KOPT-K1 (cell line): ENCODE measurements around the gene WNT8A.

Experiments
- H3K27ac ChIP-seq: fragments of 200-600 bp; sonication (generic); 2 replicates; pipeline ENCODE4 v1.5.1; 2016; ENCODE audit warnings: antibody characterized with exemption, mild to moderate bottlenecking, low read depth, low read length; ENCODE audit not compliant: poor library complexity, severe bottlenecking
- H3K36me3 ChIP-seq: fragments of 200-600 bp; sonication (generic); 2 replicates; pipeline ENCODE4 v1.5.1; 2017; ENCODE audit warnings: antibody characterized with exemption, mild to moderate bottlenecking, low read length, moderate library complexity; ENCODE audit not compliant: insufficient read depth
- H3K9me3 ChIP-seq: fragments of 200-600 bp; sonication (generic); 2 replicates; pipeline ENCODE4 v1.5.1; 2017; ENCODE audit warnings: antibody characterized with exemption, low read length, mild to moderate bottlenecking; ENCODE audit not compliant: insufficient read depth, poor library complexity, severe bottlenecking

The WNT8A gene

GRCh38 chr5:138105709-138106108 lies 21.9 kb downstream of the WNT8A start:
- no peak overlapping the region for H3K27ac ChIP-seq
- no peaks in the 10 kb centered on the region for H3K36me3 ChIP-seq
- H3K9me3 ChIP-seq, result no peaks in the 10 kb centered on the region

DNA sequence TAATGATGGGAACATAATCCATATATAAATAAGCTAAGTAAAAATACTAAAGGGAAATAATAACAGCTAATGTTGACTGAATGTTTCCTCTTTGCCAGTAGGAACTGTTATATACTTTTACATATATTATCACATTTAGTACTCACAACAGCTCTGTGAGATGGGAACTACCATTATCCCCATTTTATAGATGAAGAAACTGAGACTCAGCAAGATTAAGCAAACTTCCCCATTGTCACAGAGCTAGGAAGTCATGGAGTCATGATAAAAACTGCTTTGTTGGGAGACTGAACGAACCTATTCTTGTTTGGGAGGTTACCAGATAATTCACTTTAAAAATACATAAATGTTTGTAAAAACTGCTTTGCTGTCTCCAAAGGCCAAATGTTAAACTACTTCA lies 23.4 kb downstream of the WNT8A start:
- no peaks in the 10 kb centered on the region for H3K36me3 ChIP-seq
- no peak overlapping the region for H3K27ac ChIP-seq

DNA sequence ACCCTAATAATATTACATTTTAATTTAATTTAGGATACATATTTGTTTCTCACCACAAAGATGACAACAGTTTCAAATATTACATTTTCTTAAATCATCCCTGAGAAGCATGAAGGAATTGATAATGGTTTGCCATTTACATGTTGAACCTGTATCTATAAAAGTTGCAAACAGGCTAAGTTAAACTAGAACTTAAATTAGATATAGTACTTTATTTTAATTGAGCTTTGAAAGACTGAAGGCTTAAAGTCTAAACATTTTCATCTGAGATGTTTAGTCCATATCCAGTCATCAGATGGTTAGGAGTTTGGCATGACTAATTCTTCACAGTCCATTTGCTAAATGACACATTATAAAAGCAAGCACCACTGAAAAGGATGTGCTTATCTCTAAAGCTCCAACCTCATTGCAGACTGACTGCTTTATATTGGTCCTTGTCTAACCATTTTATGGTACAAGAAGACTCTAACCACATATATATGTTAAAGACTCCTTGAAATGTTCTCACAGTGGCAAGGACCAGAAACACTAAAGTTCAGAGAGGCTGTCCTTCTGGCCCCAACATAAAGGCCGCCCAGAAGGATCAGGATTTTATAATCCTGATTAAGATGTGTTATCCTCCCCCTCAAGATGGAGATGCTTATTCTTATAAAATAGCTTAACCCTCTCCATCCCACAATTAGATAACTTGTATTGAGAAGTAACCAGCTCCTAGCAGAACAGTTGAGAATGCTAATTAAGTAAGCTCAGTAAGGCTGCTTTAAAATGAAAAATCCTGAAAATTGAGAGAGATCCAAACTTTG lies 25.8 kb downstream of the WNT8A start:
- no peak overlapping the region for H3K27ac ChIP-seq

More for the DNA sequence above, 23.4 kb downstream of the WNT8A start:
- no peaks in the 10 kb centered on the region for H3K9me3 ChIP-seq

DNA sequence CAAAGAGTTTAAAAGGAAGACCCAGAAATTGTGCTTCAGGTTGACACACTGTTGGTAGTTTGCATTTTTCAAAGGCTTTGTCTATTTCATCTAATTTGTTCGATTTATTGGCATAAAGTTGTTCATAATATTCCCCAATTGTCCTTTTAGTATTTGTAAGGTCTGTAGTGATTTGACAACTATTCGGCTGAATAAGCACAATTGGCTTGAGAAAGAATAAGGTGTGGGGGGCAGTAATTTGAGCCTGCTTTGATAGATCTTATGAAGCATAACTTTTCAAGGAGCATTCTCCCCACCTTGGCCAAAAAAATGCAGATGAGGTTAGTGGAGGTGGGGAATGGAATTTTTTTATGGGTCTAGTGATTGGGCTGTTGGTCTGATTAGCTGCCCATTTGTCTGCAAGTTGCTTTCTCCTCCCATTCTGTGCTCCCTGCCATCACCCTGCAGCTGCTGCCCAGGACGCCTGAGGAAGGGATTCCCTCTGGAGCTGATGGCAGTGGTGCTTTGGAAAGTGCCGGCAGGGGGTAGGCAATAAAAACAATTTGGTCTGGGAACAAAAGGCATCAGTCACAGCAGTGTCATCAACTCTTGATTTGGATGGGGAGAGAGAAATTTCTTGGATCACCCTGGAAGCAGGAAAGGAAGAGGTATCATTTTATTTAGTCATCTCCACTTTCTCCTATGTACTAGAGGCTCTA lies 26.6 kb downstream of the WNT8A start:
- H3K9me3 ChIP-seq, result no peaks in the 10 kb centered on the region
- no peak overlapping the region for H3K27ac ChIP-seq
- H3K36me3 ChIP-seq, result no peaks in the 10 kb centered on the region

More for the DNA sequence above, 25.8 kb downstream of the WNT8A start:
- H3K36me3 ChIP-seq, result no peaks in the 10 kb centered on the region
- H3K9me3 ChIP-seq, result no peaks in the 10 kb centered on the region

DNA sequence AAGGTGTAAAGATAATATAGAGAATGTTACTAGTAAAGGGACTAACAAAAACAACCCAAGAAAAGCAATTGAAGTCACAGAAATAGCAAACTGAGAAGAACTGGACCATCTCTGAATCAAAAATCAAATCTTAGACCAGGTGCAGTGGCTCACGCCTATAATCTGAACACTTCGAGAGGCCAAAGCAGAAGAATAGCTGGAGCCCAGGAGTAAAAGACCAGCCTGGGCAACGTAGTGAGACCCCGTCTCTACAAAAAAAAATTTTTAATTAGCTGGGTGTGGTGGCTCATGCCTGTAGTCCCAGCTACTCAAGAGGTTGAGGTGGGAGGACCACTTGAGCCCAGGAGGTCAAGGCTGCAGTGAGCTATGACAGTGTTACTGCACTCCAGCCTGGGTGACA lies 27.3 kb downstream of the WNT8A start:
- H3K9me3 ChIP-seq, result no peaks in the 10 kb centered on the region
- no peaks in the 10 kb centered on the region for H3K36me3 ChIP-seq
- H3K27ac ChIP-seq, result no peak overlapping the region

DNA sequence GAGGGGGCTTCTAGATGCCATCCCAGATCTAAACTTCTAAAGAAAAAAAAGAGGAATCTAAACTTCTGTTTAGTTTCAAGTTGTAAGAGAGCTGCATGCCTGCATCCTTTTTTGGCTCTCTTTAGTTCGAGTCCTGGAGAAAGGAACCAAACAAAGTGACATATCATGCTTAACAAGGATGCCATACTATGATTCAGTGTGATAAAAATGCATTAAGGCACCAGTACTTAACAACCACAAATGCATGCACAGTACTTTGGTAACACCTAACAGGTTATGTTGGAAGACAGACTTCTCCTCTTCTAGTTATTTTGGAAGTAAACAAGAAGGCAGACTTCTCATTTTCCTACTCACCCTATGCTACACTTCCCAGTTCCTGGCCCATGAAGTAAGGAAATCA lies 28.1 kb downstream of the WNT8A start:
- no peaks in the 10 kb centered on the region for H3K9me3 ChIP-seq
- no peaks in the 10 kb centered on the region for H3K36me3 ChIP-seq
- no peak overlapping the region for H3K27ac ChIP-seq

DNA sequence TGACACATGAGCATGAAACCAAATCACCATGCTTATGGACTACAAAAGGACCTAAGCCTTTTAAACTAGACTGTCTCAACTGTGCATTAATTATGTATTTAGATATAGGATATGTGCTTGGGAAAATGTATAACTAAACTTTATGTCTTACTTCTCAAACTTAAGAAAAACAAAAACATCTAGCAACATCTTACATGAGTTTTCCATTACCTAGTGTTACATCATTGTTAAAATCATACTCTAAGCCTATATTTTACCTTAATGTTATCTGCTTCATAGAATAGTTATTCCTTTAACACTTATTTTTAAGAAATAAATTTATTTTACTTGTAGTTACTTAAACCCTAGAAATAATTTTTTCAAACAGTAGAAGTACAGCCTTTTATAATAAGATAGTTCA lies 31.4 kb downstream of the WNT8A start:
- Histone ChIP-seq H3K9me3 (no peaks in the 10 kb centered on the region), H3K36me3 (no peaks in the 10 kb centered on the region), H3K27ac (no peak overlapping the region)

GRCh38 chr5:138128334-138128733 lies 44.5 kb downstream of the WNT8A start:
- Histone ChIP-seq H3K36me3 (no peaks in the 10 kb centered on the region), H3K9me3 (no peaks in the 10 kb centered on the region), H3K27ac (no peak overlapping the region)

DNA sequence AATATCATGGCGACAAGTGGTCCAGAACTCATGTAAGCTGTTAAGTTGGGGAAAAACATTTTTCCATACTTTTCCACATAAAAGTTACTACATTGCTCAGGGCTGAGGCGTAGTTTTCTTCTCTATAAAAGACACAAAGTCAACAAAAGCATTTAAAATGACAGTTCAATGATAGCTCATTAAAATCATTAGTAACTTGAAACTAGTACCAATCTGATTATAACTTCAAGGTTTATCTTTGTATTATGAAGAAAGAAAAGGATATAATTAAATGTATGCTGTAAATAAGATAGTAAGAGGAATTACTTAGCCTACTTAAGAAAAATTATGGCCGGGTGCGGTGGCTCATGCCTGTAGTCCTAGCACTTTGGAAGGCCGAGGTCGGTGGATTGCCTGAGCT lies 45.5 kb downstream of the WNT8A start:
- Histone ChIP-seq H3K27ac (no peak overlapping the region), H3K36me3 (no peaks in the 10 kb centered on the region), H3K9me3 (no peaks in the 10 kb centered on the region)

DNA sequence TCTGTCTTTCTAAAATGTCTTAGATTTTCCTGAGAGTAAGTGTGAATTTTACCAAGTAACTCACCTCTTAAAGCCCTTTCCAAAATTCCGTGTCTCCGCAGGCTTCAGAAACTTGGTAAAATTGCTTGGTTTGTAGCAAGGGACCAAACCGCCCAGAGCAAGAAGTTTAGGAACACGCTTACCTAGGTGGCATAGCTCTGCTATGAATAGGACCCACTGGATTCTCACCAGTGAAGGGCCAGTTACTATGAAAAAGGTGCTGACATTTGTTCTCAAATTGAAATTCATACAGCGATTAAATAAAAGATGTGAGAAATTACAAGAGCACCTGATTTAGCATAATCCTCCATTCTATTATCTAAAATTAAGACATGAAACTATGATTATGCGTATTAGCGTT lies 48.7 kb downstream of the WNT8A start:
- Histone ChIP-seq H3K9me3 (no peaks in the 10 kb centered on the region), H3K36me3 (no peaks in the 10 kb centered on the region), H3K27ac (no peak overlapping the region)

DNA sequence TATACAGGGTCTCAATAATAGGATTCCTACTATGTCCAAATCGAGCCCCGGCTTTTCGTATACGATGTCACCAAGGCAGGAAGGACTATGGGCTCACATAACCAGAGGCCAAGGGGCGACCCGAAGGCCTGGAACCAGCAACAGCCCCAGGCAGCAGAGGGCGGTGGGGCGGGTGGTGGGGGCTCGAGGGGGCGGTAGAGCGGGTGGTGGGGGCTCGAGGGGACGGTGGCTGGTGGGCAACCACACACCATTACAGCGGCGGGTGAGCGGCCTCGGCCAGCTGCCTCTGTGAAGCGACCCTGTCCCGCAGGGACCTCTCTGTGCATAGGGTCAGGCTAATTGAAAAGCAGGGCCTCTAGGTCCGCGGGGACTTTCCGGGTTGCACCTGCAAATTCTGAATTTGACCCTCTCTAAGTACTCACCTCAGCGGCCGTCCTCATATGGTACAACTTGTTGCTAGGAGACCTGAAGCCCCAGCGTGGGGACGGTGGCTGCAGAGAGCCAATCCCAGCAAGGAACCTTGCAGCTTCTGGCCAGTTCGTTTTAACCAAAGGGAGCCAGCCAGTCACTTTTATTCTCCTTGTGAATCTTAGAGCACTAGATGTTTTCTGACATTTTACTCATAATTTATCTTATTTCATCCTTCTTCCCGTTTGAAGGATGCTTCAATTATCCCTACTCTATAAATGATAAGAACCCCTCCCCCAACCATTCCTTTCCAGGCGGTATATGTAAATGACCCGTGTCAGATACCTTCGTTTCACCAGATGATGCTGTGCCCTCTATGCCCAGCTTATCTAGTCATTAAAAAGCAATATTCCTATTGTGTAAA lies 55.3 kb downstream of the WNT8A start, which contains the start of gene NME5:
Gene NME5 (minus strand): TSS at position 480 of the 832 bp plus-strand sequence. CDS start 648 bp downstream, outside the sequence.
- H3K36me3 ChIP-seq, result no peaks in the 10 kb centered on the region
- no peaks in the 10 kb centered on the region for H3K9me3 ChIP-seq
- H3K27ac ChIP-seq, result no peak within 1 kb of the TSS

DNA sequence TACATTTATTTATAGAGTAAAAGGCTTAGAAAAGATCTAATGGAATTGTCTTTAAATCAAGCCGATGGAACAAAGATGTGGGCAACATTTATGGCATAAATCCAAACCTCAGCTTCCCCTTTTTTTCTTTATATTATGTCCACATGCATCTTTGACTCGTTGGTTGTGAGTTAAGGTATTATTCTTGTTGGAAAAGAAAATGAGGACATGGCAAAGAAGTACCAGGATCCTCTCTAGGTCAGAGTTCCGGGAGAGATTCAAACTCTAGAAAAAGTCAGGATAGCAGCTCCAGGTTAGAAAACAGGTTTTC lies 55.9 kb downstream of the WNT8A start:
- Histone ChIP-seq H3K9me3 (no peaks in the 10 kb centered on the region), H3K36me3 (no peaks in the 10 kb centered on the region), H3K27ac (no peak overlapping the region)

DNA sequence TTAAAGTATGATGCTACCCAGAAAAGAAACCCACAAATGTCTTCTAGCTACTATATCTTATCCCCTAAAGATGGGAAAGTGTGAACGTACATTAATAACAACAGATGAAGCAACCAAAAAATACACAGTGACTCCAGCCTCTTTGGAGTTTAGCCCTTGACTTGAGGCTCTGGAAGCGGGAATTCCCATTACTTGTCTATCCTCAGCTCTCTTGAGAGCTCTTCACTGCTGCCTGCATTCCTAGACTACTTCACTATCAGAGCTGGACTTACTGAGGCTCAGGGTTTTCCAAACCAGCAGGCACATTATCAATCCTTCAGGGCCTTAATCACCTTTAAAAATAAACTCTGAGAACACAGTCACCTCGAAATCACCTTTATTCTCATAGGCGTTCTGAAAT lies 56.4 kb downstream of the WNT8A start:
- Histone ChIP-seq H3K36me3 (no peaks in the 10 kb centered on the region), H3K27ac (no peak overlapping the region), H3K9me3 (no peaks in the 10 kb centered on the region)
